Measurements from ENCODE around the gene SIX5. TPM values are rescaled to one million over a fixed set of nuclear protein-coding genes. Genes with fewer than 3 reads are reported as not detected.
"Not testable (repeated sequence)": the region's sequence is repeated elsewhere in the genome, so short reads cannot be mapped to it uniquely, and the experiment has no call there.

SIX5 gene
- total RNA-seq, 2 experiments from 2014 or later, result 9.4 to 15.2 TPM

DNA sequence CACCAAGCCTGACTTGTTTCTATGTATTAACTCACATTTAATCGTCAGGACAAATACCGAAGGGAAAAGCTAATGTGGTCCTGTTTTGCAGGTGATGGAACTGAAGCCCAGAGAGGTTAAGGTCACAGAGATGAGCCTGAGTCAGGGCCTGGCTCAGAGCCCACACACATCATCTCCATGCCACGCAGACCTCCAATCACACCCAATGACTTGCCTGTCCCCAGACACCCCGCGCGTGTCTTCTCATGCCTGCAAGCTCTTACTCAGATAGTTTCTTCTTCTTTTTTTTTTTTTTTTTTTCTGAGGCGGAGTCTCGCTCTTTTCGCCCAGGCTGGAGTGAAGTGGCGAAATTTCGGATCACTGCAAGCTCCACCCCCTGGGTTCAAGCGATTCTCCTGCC is 16.4 kb downstream of the SIX5 start:
- POLR2A ChIA-PET, result interaction anchor here (1.0 kb wide), 1 partner anchor 9 kb away, joined by 5 read pairs; no protein-coding TSS in a partner anchor
- CTCF ChIA-PET (ENCODE audit: unreplicated experiment), result no interaction called here
- DNase-seq (ENCODE audit: low spot score), result no peak
- TF ChIP-seq EZH2phosphoT487 (IDR thresholded peaks at IDR 0.05; ENCODE audit: borderline replicate concordance, low read depth, low read length), result no peak
- TF ChIP-seq, protein P1, sequence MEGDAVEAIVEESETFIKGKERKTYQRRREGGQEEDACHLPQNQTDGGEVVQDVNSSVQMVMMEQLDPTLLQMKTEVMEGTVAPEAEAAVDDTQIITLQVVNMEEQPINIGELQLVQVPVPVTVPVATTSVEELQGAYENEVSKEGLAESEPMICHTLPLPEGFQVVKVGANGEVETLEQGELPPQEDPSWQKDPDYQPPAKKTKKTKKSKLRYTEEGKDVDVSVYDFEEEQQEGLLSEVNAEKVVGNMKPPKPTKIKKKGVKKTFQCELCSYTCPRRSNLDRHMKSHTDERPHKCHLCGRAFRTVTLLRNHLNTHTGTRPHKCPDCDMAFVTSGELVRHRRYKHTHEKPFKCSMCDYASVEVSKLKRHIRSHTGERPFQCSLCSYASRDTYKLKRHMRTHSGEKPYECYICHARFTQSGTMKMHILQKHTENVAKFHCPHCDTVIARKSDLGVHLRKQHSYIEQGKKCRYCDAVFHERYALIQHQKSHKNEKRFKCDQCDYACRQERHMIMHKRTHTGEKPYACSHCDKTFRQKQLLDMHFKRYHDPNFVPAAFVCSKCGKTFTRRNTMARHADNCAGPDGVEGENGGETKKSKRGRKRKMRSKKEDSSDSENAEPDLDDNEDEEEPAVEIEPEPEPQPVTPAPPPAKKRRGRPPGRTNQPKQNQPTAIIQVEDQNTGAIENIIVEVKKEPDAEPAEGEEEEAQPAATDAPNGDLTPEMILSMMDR (conservative IDR thresholded peaks at IDR 0.05; ENCODE audit: low read length), result no peak
- BruUV-seq (replicated peaks), result no TSS peak
- H3K79me2 ChIP-seq (ENCODE audit: insufficient read depth, low read depth, low read length), result no peaks in the 10 kb centered on the region
- H3K4me1 ChIP-seq (ENCODE audit: insufficient read depth, low read length, poor library complexity, severe bottlenecking), result peaks cover 3% of the 10 kb centered on the region
- H3K9me3 ChIP-seq (ENCODE audit: low read length), result no peaks in the 10 kb centered on the region
- H3K4me2 ChIP-seq (ENCODE audit: low read length), result no peak overlapping the region
- no peaks in the 10 kb centered on the region for H3K36me3 ChIP-seq (ENCODE audit: insufficient read depth, low read length)
- intact Hi-C loops (cut with micrococcal nuclease; ENCODE audit: unreplicated experiment), result no loop called here
- H4K20me1 ChIP-seq (ENCODE audit: insufficient read depth, low read length), result no peaks in the 10 kb centered on the region
- no peaks in the 10 kb centered on the region for H3K9me2 ChIP-seq (ENCODE audit: insufficient read depth, low read length)
- no peak overlapping the region for H3K27ac ChIP-seq (ENCODE audit: low read depth, low read length, poor library complexity, severe bottlenecking)
- no peak overlapping the region for H2AFZ ChIP-seq (ENCODE audit: low read length)
- H3K4me3 ChIP-seq (ENCODE audit: low read depth, low read length, poor library complexity, severe bottlenecking), result no peak overlapping the region

GRCh38 chr19:45751483-45751882 is 17.6 kb downstream of the SIX5 start:
- H3K79me2 ChIP-seq (ENCODE audit: insufficient read depth, low read depth, low read length); H3K9me3 ChIP-seq (ENCODE audit: low read length); H3K27ac ChIP-seq (ENCODE audit: low read depth, low read length, poor library complexity, severe bottlenecking); DNase-seq (ENCODE audit: low spot score); CTCF ChIA-PET (ENCODE audit: unreplicated experiment); H3K4me1 ChIP-seq (ENCODE audit: insufficient read depth, low read length, poor library complexity, severe bottlenecking); intact Hi-C loops (cut with micrococcal nuclease; ENCODE audit: unreplicated experiment); BruUV-seq (replicated peaks); H3K4me2 ChIP-seq (ENCODE audit: low read length); H2AFZ ChIP-seq (ENCODE audit: low read length); H3K9me2 ChIP-seq (ENCODE audit: insufficient read depth, low read length); H4K20me1 ChIP-seq (ENCODE audit: insufficient read depth, low read length); H3K4me3 ChIP-seq (ENCODE audit: low read depth, low read length, poor library complexity, severe bottlenecking); H3K36me3 ChIP-seq (ENCODE audit: insufficient read depth, low read length): not testable (repeated sequence)
- POLR2A ChIA-PET, result interaction anchor here (0.6 kb wide), 1 partner anchor 34 kb away, joined by 4 read pairs; no protein-coding TSS in a partner anchor

DNA sequence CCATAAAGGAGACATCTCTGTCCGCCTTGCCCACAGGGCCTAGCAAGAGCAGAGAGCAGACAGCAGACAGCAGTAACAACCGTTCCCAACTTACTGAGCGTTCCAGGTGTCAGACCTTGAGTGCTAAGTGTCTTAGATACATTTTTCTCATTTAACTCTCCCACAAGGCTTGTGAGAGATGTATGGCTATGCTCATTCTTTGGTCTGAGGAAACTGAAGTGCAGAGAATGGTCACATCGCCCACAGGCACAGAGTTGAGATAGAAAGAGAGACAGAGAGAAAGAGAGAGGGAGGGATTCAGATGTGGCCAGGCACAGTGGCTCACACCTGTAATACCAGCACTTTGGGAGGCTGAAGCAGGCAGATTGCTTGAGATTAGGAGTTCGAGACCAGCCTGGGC is 21.5 kb downstream of the SIX5 start:
- Histone ChIP-seq H3K9me2 (ENCODE audit: insufficient read depth, low read length) (no peaks in the 10 kb centered on the region), H3K36me3 (ENCODE audit: insufficient read depth, low read length) (no peaks in the 10 kb centered on the region), H3K9me3 (ENCODE audit: low read length) (no peaks in the 10 kb centered on the region), H3K4me2 (ENCODE audit: low read length) (no peak overlapping the region), H3K4me3 (ENCODE audit: low read depth, low read length, poor library complexity, severe bottlenecking) (no peak overlapping the region), H3K4me1 (ENCODE audit: insufficient read depth, low read length, poor library complexity, severe bottlenecking) (no peaks in the 10 kb centered on the region), H4K20me1 (ENCODE audit: insufficient read depth, low read length) (no peaks in the 10 kb centered on the region), H3K79me2 (ENCODE audit: insufficient read depth, low read depth, low read length) (no peaks in the 10 kb centered on the region), H2AFZ (ENCODE audit: low read length) (no peak overlapping the region), H3K27ac (ENCODE audit: low read depth, low read length, poor library complexity, severe bottlenecking) (no peak overlapping the region)
- no peak for DNase-seq (ENCODE audit: low spot score)
- BruUV-seq (replicated peaks), result no TSS peak
- no peak for TF ChIP-seq EZH2phosphoT487 (IDR thresholded peaks at IDR 0.05; ENCODE audit: borderline replicate concordance, low read depth, low read length)
- TF ChIP-seq, protein P1 (conservative IDR thresholded peaks at IDR 0.05; ENCODE audit: low read length), result no peak
- intact Hi-C loops (cut with micrococcal nuclease; ENCODE audit: unreplicated experiment), result no loop called here
- CTCF ChIA-PET (ENCODE audit: unreplicated experiment), result no interaction called here
- POLR2A ChIA-PET, result no interaction called here
